Activated naive CD4-positive, alpha-beta T cell treated with anti-CD3 and anti-CD28 coated beads, Interleukin-2, amount 10 ng/mL, durations not matched to agents 7 days and 5 days (primary cell): ENCODE data around the gene FGD6.
"Not testable (repeated sequence)": the region's sequence is repeated elsewhere in the genome, so short reads cannot be mapped to it uniquely, and the experiment has no call there.

Source experiments
- CTCF ChIA-PET: fragments of 350-600 bp; sonication (Branson Sonifier 250); formaldehyde crosslinking; loops from one replicate; lab custom pipeline; 2021; ENCODE audit warnings: antibody characterized with exemption; lab: Charles Lee
- DNase-seq: peaks from one replicate; pipeline ENCODE4 v3.0.0-alpha.2; 2020
- H3K27ac Mint-ChIP-seq: one replicate; pipeline ENCODE4 v1.8.0; 2021; ENCODE audit warnings: mild to moderate bottlenecking, moderate library complexity, mixed read lengths
- H3K27me3 Mint-ChIP-seq: one replicate; pipeline ENCODE4 v1.8.0; 2021; ENCODE audit warnings: mild to moderate bottlenecking, mixed read lengths
- H3K36me3 Mint-ChIP-seq: one replicate; pipeline ENCODE4 v1.8.0; 2021; ENCODE audit warnings: mixed read lengths
- H3K4me1 Mint-ChIP-seq: one replicate; pipeline ENCODE4 v1.8.0; 2021; ENCODE audit warnings: mixed read lengths
- H3K4me3 Mint-ChIP-seq: one replicate; pipeline ENCODE4 v1.8.0; 2021; ENCODE audit warnings: mild to moderate bottlenecking, moderate library complexity, mixed read lengths
- H3K9me3 Mint-ChIP-seq: one replicate; pipeline ENCODE4 v1.8.0; 2021; ENCODE audit warnings: mixed read lengths

FGD6 gene

GRCh38 chr12:95205685-95206084, 11.6 kb downstream of the FGD6 start:
- no peak overlapping the region for H3K27ac Mint-ChIP-seq
- peaks cover 11% of the 10 kb centered on the region for H3K27me3 Mint-ChIP-seq
- no peaks in the 10 kb centered on the region for H3K36me3 Mint-ChIP-seq
- H3K9me3 Mint-ChIP-seq, result no peaks in the 10 kb centered on the region
- peaks cover 2% of the 10 kb centered on the region for H3K4me1 Mint-ChIP-seq
- no peak overlapping the region for H3K4me3 Mint-ChIP-seq
- no peak for DNase-seq
- CTCF ChIA-PET, result interaction anchor here (1.6 kb wide), 1 partner anchor 11 kb away, joined by 5 read pairs; the partner anchor contains the start of genes FGD6 and VEZT

- peaks cover 2% of the 10 kb centered on the region for H3K4me1 Mint-ChIP-seq
- no peak overlapping the region for H3K4me3 Mint-ChIP-seq
- CTCF ChIA-PET, result interaction anchor here (1.6 kb wide), 1 partner anchor 12 kb away, joined by 5 read pairs; the partner anchor contains the start of genes FGD6 and VEZT
- H3K27me3 Mint-ChIP-seq, result peaks cover 11% of the 10 kb centered on the region
- DNase-seq, result no peak
- H3K27ac Mint-ChIP-seq, result no peak overlapping the region
- no peaks in the 10 kb centered on the region for H3K9me3 Mint-ChIP-seq
- H3K36me3 Mint-ChIP-seq, result no peaks in the 10 kb centered on the region
Measured at GRCh38 chr12:95205016-95205624, 12.1 kb downstream of the FGD6 start.

GRCh38 chr12:95204141-95204866, 13.0 kb downstream of the FGD6 start:
- CTCF ChIA-PET, result interaction anchor here (1.6 kb wide), 1 partner anchor 13 kb away, joined by 5 read pairs; the partner anchor contains the start of genes FGD6 and VEZT
- no peak overlapping the region for H3K27ac Mint-ChIP-seq
- peaks cover 2% of the 10 kb centered on the region for H3K4me1 Mint-ChIP-seq
- H3K36me3 Mint-ChIP-seq, result no peaks in the 10 kb centered on the region
- H3K27me3 Mint-ChIP-seq, result peaks cover 8% of the 10 kb centered on the region
- no peak for DNase-seq
- H3K4me3 Mint-ChIP-seq, result no peak overlapping the region
- H3K9me3 Mint-ChIP-seq, result no peaks in the 10 kb centered on the region

GRCh38 chr12:95203487-95204030, 13.7 kb downstream of the FGD6 start:
- Mint-ChIP-seq H3K27me3 (peaks cover 7% of the 10 kb centered on the region), H3K9me3 (no peaks in the 10 kb centered on the region), H3K36me3 (no peaks in the 10 kb centered on the region), H3K4me1 (peaks cover 2% of the 10 kb centered on the region), H3K27ac (no peak overlapping the region), H3K4me3 (no peak overlapping the region)
- DNase-seq, result no peak
- CTCF ChIA-PET, result no interaction called here

- peaks cover 7% of the 10 kb centered on the region for H3K27me3 Mint-ChIP-seq
- CTCF ChIA-PET, result no interaction called here
- H3K9me3 Mint-ChIP-seq, result no peaks in the 10 kb centered on the region
- H3K4me1 Mint-ChIP-seq, result peaks cover 2% of the 10 kb centered on the region
- DNase-seq, result no peak
- no peaks in the 10 kb centered on the region for H3K36me3 Mint-ChIP-seq
- H3K4me3 Mint-ChIP-seq, result no peak overlapping the region
- H3K27ac Mint-ChIP-seq, result no peak overlapping the region
Measured at GRCh38 chr12:95202691-95203486, 14.4 kb downstream of the FGD6 start.

- Mint-ChIP-seq H3K4me1 (peaks cover 2% of the 10 kb centered on the region), H3K9me3 (no peaks in the 10 kb centered on the region), H3K27me3 (peaks cover 7% of the 10 kb centered on the region), H3K36me3 (no peaks in the 10 kb centered on the region), H3K4me3 (no peak overlapping the region), H3K27ac (no peak overlapping the region)
- DNase-seq, result no peak
- CTCF ChIA-PET, result no interaction called here
Measured at GRCh38 chr12:95201056-95201670, 16.1 kb downstream of the FGD6 start.

- H3K4me3 Mint-ChIP-seq, result no peak overlapping the region
- H3K36me3 Mint-ChIP-seq, result no peaks in the 10 kb centered on the region
- H3K9me3 Mint-ChIP-seq, result no peaks in the 10 kb centered on the region
- no peak for DNase-seq
- H3K27me3 Mint-ChIP-seq, result peaks cover 7% of the 10 kb centered on the region
- CTCF ChIA-PET, result no interaction called here
- peaks cover 2% of the 10 kb centered on the region for H3K4me1 Mint-ChIP-seq
- no peak overlapping the region for H3K27ac Mint-ChIP-seq
Measured at GRCh38 chr12:95200128-95200894, 17.0 kb downstream of the FGD6 start.

- no peak for DNase-seq
- H3K9me3 Mint-ChIP-seq, result no peaks in the 10 kb centered on the region
- H3K4me1 Mint-ChIP-seq, result peaks cover 2% of the 10 kb centered on the region
- no peak overlapping the region for H3K4me3 Mint-ChIP-seq
- H3K27ac Mint-ChIP-seq, result no peak overlapping the region
- H3K27me3 Mint-ChIP-seq, result peaks cover under 1% of the 10 kb centered on the region
- H3K36me3 Mint-ChIP-seq, result no peaks in the 10 kb centered on the region
- CTCF ChIA-PET, result interaction anchor here (1.0 kb wide), 1 partner anchor 11 kb away, joined by 3 read pairs; no protein-coding TSS in a partner anchor
Measured at GRCh38 chr12:95198914-95199313, 18.4 kb downstream of the FGD6 start.

GRCh38 chr12:95197636-95198035, 19.6 kb downstream of the FGD6 start:
- Mint-ChIP-seq H3K4me3 (no peak overlapping the region), H3K4me1 (peaks cover 2% of the 10 kb centered on the region), H3K36me3 (no peaks in the 10 kb centered on the region), H3K27ac (no peak overlapping the region), H3K27me3 (no peaks in the 10 kb centered on the region), H3K9me3 (no peaks in the 10 kb centered on the region)
- CTCF ChIA-PET, result no interaction called here
- no peak for DNase-seq

GRCh38 chr12:95196875-95197569, 20.2 kb downstream of the FGD6 start:
- CTCF ChIA-PET, DNase-seq, H3K36me3 Mint-ChIP-seq, H3K9me3 Mint-ChIP-seq, H3K4me1 Mint-ChIP-seq, H3K27me3 Mint-ChIP-seq, H3K27ac Mint-ChIP-seq, H3K4me3 Mint-ChIP-seq: not testable (repeated sequence)

- Mint-ChIP-seq H3K4me3 (no peak overlapping the region), H3K27me3 (no peaks in the 10 kb centered on the region), H3K36me3 (no peaks in the 10 kb centered on the region), H3K9me3 (no peaks in the 10 kb centered on the region), H3K27ac (no peak overlapping the region), H3K4me1 (no peaks in the 10 kb centered on the region)
- no peak for DNase-seq
- CTCF ChIA-PET, result no interaction called here
Measured at GRCh38 chr12:95195122-95195521, 22.1 kb downstream of the FGD6 start.

GRCh38 chr12:95193139-95193538, 24.1 kb downstream of the FGD6 start:
- H3K9me3 Mint-ChIP-seq, result no peaks in the 10 kb centered on the region

GRCh38 chr12:95192271-95192670, 25.0 kb downstream of the FGD6 start:
- Mint-ChIP-seq H3K36me3 (no peaks in the 10 kb centered on the region), H3K4me1 (no peaks in the 10 kb centered on the region), H3K9me3 (no peaks in the 10 kb centered on the region), H3K4me3 (no peak overlapping the region), H3K27ac (no peak overlapping the region), H3K27me3 (no peaks in the 10 kb centered on the region)
- CTCF ChIA-PET, result interaction anchor here (1.5 kb wide), 1 partner anchor 119 kb away, joined by 3 read pairs; the partner anchor contains the start of gene NR2C1
- no peak for DNase-seq

More at GRCh38 chr12:95193139-95193538, 24.1 kb downstream of the FGD6 start:
- CTCF ChIA-PET, result interaction anchor here (1.5 kb wide), 1 partner anchor 120 kb away, joined by 3 read pairs; the partner anchor contains the start of gene NR2C1
- H3K27me3 Mint-ChIP-seq, result no peaks in the 10 kb centered on the region
- no peak overlapping the region for H3K4me3 Mint-ChIP-seq
- H3K4me1 Mint-ChIP-seq, result no peaks in the 10 kb centered on the region
- no peak overlapping the region for H3K27ac Mint-ChIP-seq
- DNase-seq, result no peak
- no peaks in the 10 kb centered on the region for H3K36me3 Mint-ChIP-seq
